ENCODE results near the gene AQP11.
"Not testable (repeated sequence)": the region's sequence is repeated elsewhere in the genome, so short reads cannot be mapped to it uniquely, and the experiment has no call there.

The AQP11 gene

GRCh38 chr11:77589521-77590193, at the start of gene AQP11:
AQP11 (plus strand) TSS chr11:77589953; CDS start chr11:77589993, 40 bp downstream.
- peak within 1 kb of the TSS; percentile 75 for H3K4me3 ChIP-seq (ENCODE audit: low read depth, low read length)
- TF ChIP-seq CTCF (IDR thresholded peaks at IDR 0.05; ENCODE audit: insufficient read depth, low read depth, low read length, missing control alignments) = no peak
- DNase-seq (ENCODE audit: low read depth) = peak; percentile 87

- DNase-seq (ENCODE audit: low read depth) = no peak
These were observed 47.5 kb upstream of the AQP11 start for GRCh38 chr11:77542296-77542695.

GRCh38 chr11:77547047-77547836, 42.5 kb upstream of the AQP11 start:
- no peak for TF ChIP-seq CTCF (IDR thresholded peaks at IDR 0.05; ENCODE audit: insufficient read depth, low read depth, low read length, missing control alignments)
- no peak overlapping the region for H3K4me3 ChIP-seq (ENCODE audit: low read depth, low read length)
- no peak for DNase-seq (ENCODE audit: low read depth)

More at GRCh38 chr11:77542296-77542695, 47.5 kb upstream of the AQP11 start:
- no peak for TF ChIP-seq CTCF (IDR thresholded peaks at IDR 0.05; ENCODE audit: insufficient read depth, low read depth, low read length, missing control alignments)
- no peak overlapping the region for H3K4me3 ChIP-seq (ENCODE audit: low read depth, low read length)

- peak; percentile 56 for TF ChIP-seq CTCF (IDR thresholded peaks at IDR 0.05; ENCODE audit: insufficient read depth, low read depth, low read length, missing control alignments)
- DNase-seq (ENCODE audit: low read depth) = peak; percentile 76
- no peak overlapping the region for H3K4me3 ChIP-seq (ENCODE audit: low read depth, low read length)
These were observed 41.7 kb upstream of the AQP11 start for GRCh38 chr11:77547863-77548551.

- H3K4me3 ChIP-seq (ENCODE audit: low read depth, low read length) = no peak overlapping the region
- DNase-seq (ENCODE audit: low read depth) = peak; percentile 10
- no peak for TF ChIP-seq CTCF (IDR thresholded peaks at IDR 0.05; ENCODE audit: insufficient read depth, low read depth, low read length, missing control alignments)
These were observed 41.0 kb upstream of the AQP11 start for GRCh38 chr11:77548552-77549445.

- DNase-seq (ENCODE audit: low read depth); H3K4me3 ChIP-seq (ENCODE audit: low read depth, low read length): not testable (repeated sequence)
These were observed 38.3 kb upstream of the AQP11 start for GRCh38 chr11:77551426-77551825.

Data from GM12865 (cell line).